H1 (cell line): ENCODE measurements around the gene B9D2. TPM values are rescaled to one million over a fixed set of nuclear protein-coding genes. Genes with fewer than 3 reads are reported as not detected.

Source experiments
- GTF2F1 ChIP-seq: IDR thresholded peaks from 2 replicates; pipeline ENCODE4 v1.6.1; 2012; ENCODE audit warnings: low read depth, low read length, improper control_type of control experiment, borderline replicate concordance
- JUND ChIP-seq: IDR thresholded peaks from 2 replicates; pipeline ENCODE4 v1.6.1; 2011; ENCODE audit warnings: mild to moderate bottlenecking, improper control_type of control experiment, low read length
- RFX5 ChIP-seq: IDR thresholded peaks from 2 replicates; pipeline ENCODE4 v1.6.1; 2011; ENCODE audit warnings: low read depth, low read length, improper control_type of control experiment, borderline replicate concordance
- TAF1 ChIP-seq: IDR thresholded peaks from 2 replicates; pipeline ENCODE4 v1.6.1; 2011; ENCODE audit warnings: mild to moderate bottlenecking, low read depth, low read length
- USF2 ChIP-seq: IDR thresholded peaks from 2 replicates; pipeline ENCODE4 v1.6.1; 2011; ENCODE audit warnings: low read length, improper control_type of control experiment
- YY1 ChIP-seq: IDR thresholded peaks from 2 replicates; pipeline ENCODE4 v1.6.1; 2011; ENCODE audit warnings: low read depth, mild to moderate bottlenecking, low read length
- polyA plus RNA-seq, 7 experiments: library from polyadenylated mRNA; depleted of rRNA in 3 of 7; stranded (reverse) in 5 of 7; unstranded in 2 of 7; fragments of >200 nt in 5 of 7; fragments of 200-250 nt in 2 of 7; gene quantifications; 1 replicate in 5 of 7; 2 replicates in 1 of 7; 4 replicates in 1 of 7; pipeline versions ENCODE4 v1.2.1 to v1.2.3, GENCODE V29; 2011 to 2013; ENCODE audit warnings: missing spikeins in 2 of 7, mixed read lengths in 2 of 7
- total RNA-seq: library from RNA; stranded (reverse); fragmentation: NEBNext Ultra II Directional; extraction: Animal tissue kit (Norgen Biotek cat#: 25700); gene quantifications from 2 replicates; pipeline ENCODE4 v1.2.1, GENCODE V29; 2021

The B9D2 gene
- total and polyA plus RNA-seq, 2 of the 8 experiments (the other 6 are each of a cell fraction or from before 2014, with no cell fraction given): 4.9 to 6.3 TPM

GRCh38 chr19:41410336-41411054 is 46.5 kb upstream of the B9D2 start (continued):
- TF ChIP-seq TAF1 (no peak), YY1 (no peak), USF2 (no peak), GTF2F1 (no peak), JUND (no peak), RFX5 (no peak)
